Transverse colon (tissue), 4 donors: ENCODE results near the gene THOP1. TPM values are rescaled to one million over a fixed set of nuclear protein-coding genes. Genes with fewer than 3 reads are reported as not detected.

ENCODE experiments used
- DNase-seq: peaks from one replicate; pipeline ENCODE4 v3.0.0-alpha.2; 2019
- H3K27ac ChIP-seq, 4 donors: fragments of 200-600 bp; sonication (generic); 2 replicates each; pipeline ENCODE4 v1.5.1; 2016 to 2018; ENCODE audit warnings: inconsistent platforms in 4 of 4
- H3K27me3 ChIP-seq: fragments of 200-600 bp; sonication (generic); 2 replicates; pipeline ENCODE4 v1.5.1; 2017; ENCODE audit warnings: inconsistent platforms
- H3K36me3 ChIP-seq, 4 donors: fragments of 200-600 bp; sonication (generic); 2 replicates each; pipeline ENCODE4 v1.5.1; 2017 to 2019; ENCODE audit warnings: inconsistent platforms in 4 of 4
- H3K4me1 ChIP-seq, 4 donors: fragments of 200-600 bp; sonication (generic); 2 replicates each; pipeline ENCODE4 v1.5.1; 2017 to 2020; ENCODE audit warnings: inconsistent platforms in 4 of 4
- H3K4me3 ChIP-seq, 4 donors: fragments of 200-600 bp; sonication (generic); 1 replicate in 1 of 4; 2 replicates in 3 of 4; pipeline versions ENCODE4 v1.5.1 to v1.6.1; 2017 to 2019; ENCODE audit warnings: inconsistent platforms in 4 of 4
- H3K9me3 ChIP-seq, 2 donors: fragments of 200-600 bp; sonication (generic); 2 replicates each; pipeline ENCODE4 v1.5.1; 2017 to 2019; ENCODE audit warnings: inconsistent platforms in 2 of 2
- EP300 ChIP-seq: sonication (generic); formaldehyde crosslinking; IDR thresholded peaks from one replicate; pipeline ENCODE4 v1.6.1; 2017; ENCODE audit warnings: antibody characterized with exemption, low read depth
- POLR2A ChIP-seq: fragments of 450-650 bp; IDR thresholded peaks from one replicate; pipeline ENCODE4 v1.6.1; 2016; ENCODE audit warnings: antibody characterized with exemption, mild to moderate bottlenecking, moderate library complexity
- POLR2AphosphoS5 ChIP-seq, 3 donors: sonication (generic); formaldehyde crosslinking; IDR thresholded peaks; one replicate each; pipeline ENCODE4 v1.6.1; 2016; ENCODE audit warnings: antibody characterized with exemption in 3 of 3
- WGBS, 2 donors: methylation state at CpG; one replicate each; pipeline ENCODE4 v1.1.5; 2018; ENCODE audit warnings: low coverage in 1 of 2; 5-methylcytosine and 5-hydroxymethylcytosine counted together
- in situ Hi-C, 4 donors: fragments of 200-750 bp; cut with MboI; loops; one replicate each; pipeline versions ENCODE4 v1.15.0 to v1.15.1; 2017; ENCODE audit warnings: low sequenced_read_pairs in 3 of 4, low pct_ligation_motif_present in 1 of 4, low pct_unique_long_range_greater_than_20kb in 1 of 4
- intact Hi-C: fragments of 100-400 bp; cut with DNase I; formaldehyde crosslinking; loops from one replicate; pipeline ENCODE4 v1.15.1; 2023; ENCODE audit warnings: low total_unique reads
- total RNA-seq, 4 donors: library from RNA; depleted of rRNA; stranded (reverse); fragments of >200 nt; gene quantifications; one replicate each; pipeline ENCODE4 v1.1.0, GENCODE V29; 2016
- TF ChIP-seq, protein P1 (sequence below), 5 experiments: fragments of 200-600 bp in 3 of 5; fragments of 450-650 bp in 2 of 5; sonication (generic) in 3 of 5; IDR thresholded peaks; 1 replicate in 2 of 5; 2 replicates in 3 of 5; pipeline ENCODE4 v1.5.1; 2016 to 2017; ENCODE audit warnings: antibody characterized with exemption in 5 of 5, inconsistent platforms in 3 of 5, mild to moderate bottlenecking in 2 of 5, moderate library complexity in 1 of 5

Gene THOP1
- total RNA-seq, 4 donors from 2014 or later, result 32.9 to 149 (median 42.0) TPM

- no peak for DNase-seq
- in situ Hi-C loops, result no loop called here
- 82% methylated on average over 27 of the region's 29 CpGs; no CpG with 5 or more reads in 1 of the 2 donors for WGBS, 2 donors
Measured at GRCh38 chr19:2771786-2772674, 13.3 kb upstream of the THOP1 start.

GRCh38 chr19:2774083-2774679, 11.1 kb upstream of the THOP1 start:
- DNase-seq, result no peak
- H3K4me1 ChIP-seq, result peaks cover 0 to 25% (median 12%) of the 10 kb centered on the region in 4 donors
- H3K9me3 ChIP-seq, result no peaks in the 10 kb centered on the region
- in situ Hi-C loops (no loop called here), intact Hi-C loops (no loop called here)
- H3K27ac ChIP-seq, result peak overlapping the region in 1 of 4 donors; percentile 77
- no peaks in the 10 kb centered on the region for H3K27me3 ChIP-seq
- H3K4me3 ChIP-seq, result no peak overlapping the region
- TF ChIP-seq, protein P1, sequence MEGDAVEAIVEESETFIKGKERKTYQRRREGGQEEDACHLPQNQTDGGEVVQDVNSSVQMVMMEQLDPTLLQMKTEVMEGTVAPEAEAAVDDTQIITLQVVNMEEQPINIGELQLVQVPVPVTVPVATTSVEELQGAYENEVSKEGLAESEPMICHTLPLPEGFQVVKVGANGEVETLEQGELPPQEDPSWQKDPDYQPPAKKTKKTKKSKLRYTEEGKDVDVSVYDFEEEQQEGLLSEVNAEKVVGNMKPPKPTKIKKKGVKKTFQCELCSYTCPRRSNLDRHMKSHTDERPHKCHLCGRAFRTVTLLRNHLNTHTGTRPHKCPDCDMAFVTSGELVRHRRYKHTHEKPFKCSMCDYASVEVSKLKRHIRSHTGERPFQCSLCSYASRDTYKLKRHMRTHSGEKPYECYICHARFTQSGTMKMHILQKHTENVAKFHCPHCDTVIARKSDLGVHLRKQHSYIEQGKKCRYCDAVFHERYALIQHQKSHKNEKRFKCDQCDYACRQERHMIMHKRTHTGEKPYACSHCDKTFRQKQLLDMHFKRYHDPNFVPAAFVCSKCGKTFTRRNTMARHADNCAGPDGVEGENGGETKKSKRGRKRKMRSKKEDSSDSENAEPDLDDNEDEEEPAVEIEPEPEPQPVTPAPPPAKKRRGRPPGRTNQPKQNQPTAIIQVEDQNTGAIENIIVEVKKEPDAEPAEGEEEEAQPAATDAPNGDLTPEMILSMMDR (IDR thresholded peaks at IDR 0.05), result no peak
- no peak for TF ChIP-seq POLR2AphosphoS5 (IDR thresholded peaks at IDR 0.05)
- no peak for TF ChIP-seq EP300
- TF ChIP-seq POLR2A, result no peak
- H3K36me3 ChIP-seq, result no peaks in the 10 kb centered on the region
- WGBS, 2 donors, result 92% methylated on average over 32 of the region's 32 CpGs; no CpG with 5 or more reads in 1 of the 2 donors

More at GRCh38 chr19:2771786-2772674, 13.3 kb upstream of the THOP1 start:
- H3K4me3 ChIP-seq, result no peak overlapping the region
- peak overlapping the region in 3 of 4 donors; percentile 25 to 74 (median 58) for H3K27ac ChIP-seq
- no peaks in the 10 kb centered on the region for H3K27me3 ChIP-seq
- H3K36me3 ChIP-seq, result peaks cover 0 to 5% (median 2%) of the 10 kb centered on the region in 4 donors
- peaks cover 0 to 25% (median 12%) of the 10 kb centered on the region in 4 donors for H3K4me1 ChIP-seq
- intact Hi-C loops, result no loop called here
- TF ChIP-seq, protein P1 (IDR thresholded peaks at IDR 0.05), result no peak
- TF ChIP-seq POLR2AphosphoS5 (IDR thresholded peaks at IDR 0.05), result no peak
- no peak for TF ChIP-seq EP300
- H3K9me3 ChIP-seq, result no peaks in the 10 kb centered on the region

- Histone ChIP-seq H3K27me3 (no peaks in the 10 kb centered on the region), H3K4me3 (no peak overlapping the region), H3K4me1 (peaks cover 0 to 25% (median 12%) of the 10 kb centered on the region in 4 donors), H3K36me3 (no peaks in the 10 kb centered on the region), H3K27ac (peak overlapping the region; percentile 47 to 77 (median 66)), H3K9me3 (no peaks in the 10 kb centered on the region)
- no peak for TF ChIP-seq POLR2A
- TF ChIP-seq EP300, result no peak
- TF ChIP-seq, protein P1 (IDR thresholded peaks at IDR 0.05), result no peak
- TF ChIP-seq POLR2AphosphoS5 (IDR thresholded peaks at IDR 0.05), result no peak
- no peak for DNase-seq
- in situ Hi-C loops, result no loop called here
- intact Hi-C loops, result no loop called here
- 79% methylated on average over 18 of the region's 24 CpGs; no CpG with 5 or more reads in 1 of the 2 donors for WGBS, 2 donors
Measured at GRCh38 chr19:2774953-2775555, 10.2 kb upstream of the THOP1 start.
